ENCODE results near the gene ECM2. TPM values are rescaled to one million over a fixed set of nuclear protein-coding genes. Genes with fewer than 3 reads are reported as not detected.

The ECM2 gene
- total and polyA plus RNA-seq, 8 donors: 0.56 to 3.2 (median 1.8) TPM

GRCh38 chr9:92494856-92495255, 40.9 kb downstream of the ECM2 start:
- no peaks in the 10 kb centered on the region for H3K36me3 ChIP-seq
- intact Hi-C loops (cut with DNase I): no loop called here
- H3K27ac ChIP-seq: no peak overlapping the region
- no peaks in the 10 kb centered on the region for H3K27me3 ChIP-seq
- H3K4me3 ChIP-seq: no peak overlapping the region
- no peak for TF ChIP-seq CTCF (IDR thresholded peaks at IDR 0.05)
- no peak for ATAC-seq
- FAIRE-seq: no peak
- WGBS, 2 donors: 96 to 98% methylated on average over 2 of the region's 2 CpGs
- H3K4me1 ChIP-seq: no peaks in the 10 kb centered on the region
- H3K9me3 ChIP-seq: no peaks in the 10 kb centered on the region
- no peak for DNase-seq

GRCh38 chr9:92493749-92494387, 41.9 kb downstream of the ECM2 start:
- WGBS, 2 donors: 88 to 90% methylated on average over 9 of the region's 9 CpGs
- H3K36me3 ChIP-seq: no peaks in the 10 kb centered on the region

GRCh38 chr9:92492781-92493401, 42.9 kb downstream of the ECM2 start:
- H3K4me3 ChIP-seq: no peak overlapping the region
- DNase-seq (no peak), ATAC-seq (no peak), FAIRE-seq (no peak)
- H3K4me1 ChIP-seq: no peaks in the 10 kb centered on the region
- no peaks in the 10 kb centered on the region for H3K9me3 ChIP-seq
- intact Hi-C loops (cut with DNase I): no loop called here
- H3K27ac ChIP-seq: no peak overlapping the region
- no peak for TF ChIP-seq CTCF (IDR thresholded peaks at IDR 0.05)
- WGBS, 2 donors: 71 to 74% methylated on average over 3 of the region's 3 CpGs
- H3K27me3 ChIP-seq: no peaks in the 10 kb centered on the region
- H3K36me3 ChIP-seq: no peaks in the 10 kb centered on the region

More at GRCh38 chr9:92493749-92494387, 41.9 kb downstream of the ECM2 start:
- no peak overlapping the region for H3K4me3 ChIP-seq
- no peaks in the 10 kb centered on the region for H3K4me1 ChIP-seq
- TF ChIP-seq CTCF (IDR thresholded peaks at IDR 0.05): no peak
- no peaks in the 10 kb centered on the region for H3K27me3 ChIP-seq
- FAIRE-seq (no peak), DNase-seq (no peak), ATAC-seq (no peak)
- intact Hi-C loops (cut with DNase I): no loop called here
- no peaks in the 10 kb centered on the region for H3K9me3 ChIP-seq
- no peak overlapping the region for H3K27ac ChIP-seq

GRCh38 chr9:92488681-92489550, 46.9 kb downstream of the ECM2 start:
- no peaks in the 10 kb centered on the region for H3K9me3 ChIP-seq
- no peak overlapping the region for H3K27ac ChIP-seq
- no peaks in the 10 kb centered on the region for H3K27me3 ChIP-seq
- no peaks in the 10 kb centered on the region for H3K36me3 ChIP-seq
- no peak overlapping the region for H3K4me3 ChIP-seq
- H3K4me1 ChIP-seq: no peaks in the 10 kb centered on the region
- intact Hi-C loops (cut with DNase I): no loop called here
- 82 to 87% methylated on average over 4 of the region's 4 CpGs for WGBS, 2 donors
- no peak for ATAC-seq
- FAIRE-seq: peak; percentile 37
- no peak for DNase-seq
- TF ChIP-seq CTCF (IDR thresholded peaks at IDR 0.05): no peak
